ENCODE data around the gene CDH8.
"Not testable (repeated sequence)": the region's sequence is repeated elsewhere in the genome, so short reads cannot be mapped to it uniquely, and the experiment has no call there.

CDH8 gene

DNA sequence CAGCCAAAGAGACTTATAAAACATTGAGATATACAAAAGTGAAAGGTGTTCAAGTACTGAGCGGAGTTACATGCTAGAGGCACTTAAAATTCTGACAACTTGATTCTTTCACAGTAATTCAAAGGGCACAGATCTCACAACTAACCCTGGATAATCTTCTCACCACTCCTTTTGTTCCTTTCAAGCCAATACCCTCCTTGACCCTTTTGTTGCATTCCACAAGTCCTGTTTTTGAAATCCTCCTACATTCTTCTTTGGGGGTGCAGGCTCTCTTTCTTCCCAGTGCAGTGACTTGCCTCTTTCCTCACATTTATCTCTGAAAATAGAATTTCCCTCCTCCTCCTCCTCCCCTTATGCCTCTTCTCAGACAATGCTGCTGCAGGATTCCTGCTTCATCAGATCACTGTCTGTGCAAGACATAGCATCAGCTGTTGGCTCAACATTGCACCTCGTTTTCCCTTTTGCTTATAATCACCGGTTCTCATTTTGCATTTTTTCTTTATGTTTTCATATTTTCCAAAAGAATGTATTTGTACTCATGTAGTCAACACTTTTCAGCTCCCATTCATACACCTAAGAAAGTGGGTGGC lies 199.3 kb downstream of the CDH8 start:
- DNase-seq: no peak

DNA sequence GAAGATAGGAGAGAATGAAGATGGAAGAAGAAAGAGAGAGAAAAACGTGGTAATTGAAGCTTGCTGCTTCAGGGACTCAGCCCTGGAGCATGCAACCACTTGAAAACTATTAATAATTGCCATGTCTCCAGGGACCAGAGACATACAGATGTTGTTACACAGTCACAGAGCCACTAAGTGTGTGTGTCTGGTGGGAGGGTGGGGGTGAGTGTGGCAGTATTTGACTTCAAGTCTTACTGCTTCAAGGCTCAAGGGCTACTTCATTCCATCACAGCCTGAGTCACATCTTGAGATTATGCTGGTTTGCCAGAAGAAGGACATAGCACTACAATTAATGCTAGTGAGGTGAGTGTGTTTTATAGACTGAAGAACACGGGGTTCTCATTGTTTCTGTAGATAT lies 202.2 kb downstream of the CDH8 start:
- no peak for DNase-seq

DNA sequence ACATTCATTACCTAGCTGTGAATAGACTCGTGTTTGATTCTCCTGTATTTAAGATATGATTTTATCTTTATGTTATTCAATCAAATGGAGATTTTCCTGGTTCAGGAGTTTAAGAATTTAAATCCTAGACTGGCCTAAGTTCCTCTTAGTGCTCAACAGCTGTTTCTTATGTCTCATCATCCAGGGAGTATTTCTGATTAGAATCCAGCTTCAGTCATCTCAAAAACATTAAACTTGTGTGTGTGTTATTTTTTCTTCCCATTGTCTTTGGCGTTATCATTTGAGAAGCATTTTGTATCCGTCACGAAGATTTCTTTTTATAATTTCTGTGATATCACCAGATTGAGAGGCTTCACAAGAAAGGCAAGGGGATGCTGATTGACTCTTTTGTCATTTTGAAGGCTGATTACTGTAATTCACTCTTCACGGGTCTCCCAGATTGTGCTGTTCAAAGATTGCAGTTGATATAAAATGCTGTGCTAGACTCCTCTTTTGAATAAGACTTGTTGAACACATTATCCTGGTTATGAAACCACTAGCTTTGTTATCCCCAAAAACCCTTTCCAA lies 204.8 kb downstream of the CDH8 start:
- no peak for DNase-seq

DNA sequence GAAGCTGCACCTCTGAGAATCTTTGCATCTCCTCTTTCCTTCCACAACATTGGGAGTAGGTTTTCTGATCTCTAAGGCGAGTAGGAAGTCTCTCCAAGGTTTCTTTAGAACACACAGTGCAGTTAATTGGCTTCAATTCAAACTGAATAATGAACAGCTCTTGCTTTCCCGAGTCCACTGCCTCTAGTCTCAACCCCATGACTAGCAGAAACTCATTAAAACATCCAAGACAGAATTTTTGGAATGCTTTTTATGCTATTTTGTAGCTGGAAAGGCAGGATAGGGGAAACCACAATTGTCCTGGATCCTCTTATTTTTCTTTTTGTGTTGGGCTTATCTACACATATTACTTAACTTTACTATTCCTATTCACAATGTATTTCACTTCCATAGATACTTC lies 206.6 kb downstream of the CDH8 start:
- DNase-seq: no peak

DNA sequence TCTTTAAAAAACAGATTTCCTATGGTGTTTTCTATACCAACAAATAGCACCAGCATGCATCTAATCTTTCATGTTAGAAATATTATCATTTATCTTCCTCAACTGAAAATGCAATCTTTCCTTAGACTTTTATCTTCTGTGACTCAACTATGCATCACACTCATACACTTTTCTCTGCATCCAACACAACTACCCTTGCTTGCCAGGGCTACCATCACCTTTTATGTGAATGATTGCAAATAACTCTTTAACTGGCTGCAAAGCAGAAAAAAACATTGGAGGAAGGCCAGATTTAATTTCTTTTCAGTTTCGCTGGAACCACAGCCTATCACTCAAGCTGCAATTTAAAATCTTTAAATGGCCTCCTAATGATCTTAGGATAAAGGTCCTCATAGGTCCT lies 212.9 kb downstream of the CDH8 start:
- DNase-seq: no peak

DNA sequence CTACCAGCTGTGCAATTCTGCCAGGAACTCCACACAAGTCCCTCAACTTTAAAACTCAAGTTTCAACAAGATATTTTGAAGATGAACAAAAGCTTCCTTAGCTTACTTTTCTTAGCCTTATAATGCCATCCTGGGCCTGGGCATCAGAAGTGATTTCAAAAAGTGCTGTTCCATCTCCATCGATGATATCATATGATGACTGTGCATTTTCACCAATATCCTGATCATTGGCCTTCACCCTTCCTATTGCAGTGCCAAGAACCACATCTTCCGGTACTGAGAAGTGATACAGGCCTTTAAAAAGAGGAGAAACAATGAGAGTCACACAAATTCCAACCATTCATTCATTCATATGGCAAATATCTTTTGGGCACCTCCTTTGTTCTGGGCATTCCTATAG lies 215.4 kb downstream of the CDH8 start:
- no peak for DNase-seq

DNA sequence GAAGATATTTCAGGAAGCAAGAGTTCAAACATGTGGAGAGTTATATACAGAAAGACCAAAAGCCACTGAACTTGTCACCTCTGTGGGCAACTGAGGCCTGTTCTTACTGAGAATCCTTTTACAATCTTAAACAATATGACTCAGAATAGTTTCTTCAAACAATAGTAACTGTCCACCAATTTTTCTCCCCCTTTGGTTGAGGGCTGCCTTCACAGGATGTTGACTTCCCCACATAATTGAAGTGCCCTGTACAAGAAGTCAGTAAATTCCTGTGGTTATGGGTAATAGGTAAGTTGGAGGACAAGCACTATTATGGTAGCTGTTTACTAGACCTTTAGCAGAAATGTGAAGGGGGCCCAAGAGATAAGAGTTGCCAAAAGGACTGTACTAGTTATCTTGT lies 215.8 kb downstream of the CDH8 start:
- no peak for DNase-seq

DNA sequence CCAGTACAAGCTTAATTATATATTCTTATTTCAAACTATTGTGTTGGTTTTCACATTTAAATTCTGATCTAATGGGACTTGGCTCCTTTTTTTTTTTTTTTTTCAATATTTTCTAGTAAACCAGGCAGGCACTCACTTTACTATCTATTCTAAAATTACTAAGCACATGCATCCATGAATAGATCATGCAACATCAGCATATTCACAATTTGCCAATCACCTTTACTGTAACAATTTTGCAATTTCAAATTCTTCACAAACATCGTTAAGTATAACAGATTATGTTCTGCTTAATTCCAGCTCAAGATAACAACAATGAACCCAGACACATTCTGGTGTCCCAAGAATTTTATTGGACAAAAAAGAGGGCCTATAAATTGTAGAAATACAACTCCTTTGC lies 217.4 kb downstream of the CDH8 start:
- no peak for DNase-seq

DNA sequence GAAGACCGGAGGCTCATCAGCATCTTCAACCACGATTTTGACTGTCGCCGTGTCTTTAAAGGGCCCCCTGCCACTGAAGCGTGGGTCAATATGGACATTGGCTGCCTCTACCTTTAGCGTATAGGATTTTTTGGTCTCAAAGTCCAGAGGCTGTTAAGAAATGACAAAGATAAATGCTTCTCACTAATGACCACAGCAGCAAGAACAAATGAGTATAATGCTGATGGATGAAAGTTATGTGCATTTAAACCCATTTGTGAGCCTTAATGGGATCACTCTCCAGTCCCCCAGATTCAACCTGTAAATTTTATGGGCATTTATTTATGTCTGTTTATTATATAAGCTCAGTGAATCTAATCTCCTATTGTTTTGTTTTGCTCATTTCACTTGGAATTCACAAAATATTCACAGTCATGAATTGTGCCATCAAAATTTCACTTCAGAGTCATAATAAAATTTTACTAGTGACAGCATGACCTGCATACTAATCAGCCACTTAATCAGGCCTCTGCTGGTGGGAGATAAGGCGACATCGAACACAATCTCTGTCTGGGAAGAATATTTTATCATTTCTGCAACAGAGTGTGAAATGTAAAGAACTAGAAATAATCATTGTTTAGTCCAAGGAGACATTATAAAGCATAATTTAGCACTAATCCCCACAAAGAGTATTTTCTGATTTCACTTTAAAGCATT lies 218.5 kb downstream of the CDH8 start:
- DNase-seq: no peak

DNA sequence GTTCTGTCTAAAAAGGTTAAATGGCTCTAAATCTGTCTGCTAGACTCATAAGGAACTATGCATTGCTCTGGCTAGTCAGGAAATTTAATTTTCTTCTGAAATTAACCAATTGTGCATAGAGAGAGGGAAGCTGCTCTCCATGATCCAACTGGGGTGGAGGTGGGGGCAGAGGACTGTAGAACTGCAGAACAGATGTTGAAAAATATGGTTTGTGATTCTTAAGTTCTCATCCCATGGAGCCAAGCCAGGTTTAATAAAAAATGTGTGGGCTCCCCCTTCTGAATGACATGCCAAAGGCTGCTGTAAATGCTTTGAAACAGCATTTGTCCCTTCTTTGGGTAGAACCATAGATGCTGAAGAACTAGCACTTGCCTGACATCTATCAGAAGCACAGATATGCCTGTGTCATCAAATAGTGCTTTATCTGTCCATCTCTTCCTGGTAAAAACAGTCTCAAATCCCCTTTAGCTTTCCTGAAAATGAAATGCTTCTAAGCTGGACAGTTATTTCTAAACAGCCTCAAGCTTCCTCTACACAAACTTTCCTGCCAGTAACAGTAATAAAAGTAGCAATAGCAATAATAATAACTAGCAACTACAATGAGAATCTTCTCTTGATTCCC lies 221.4 kb downstream of the CDH8 start:
- DNase-seq: no peak

DNA sequence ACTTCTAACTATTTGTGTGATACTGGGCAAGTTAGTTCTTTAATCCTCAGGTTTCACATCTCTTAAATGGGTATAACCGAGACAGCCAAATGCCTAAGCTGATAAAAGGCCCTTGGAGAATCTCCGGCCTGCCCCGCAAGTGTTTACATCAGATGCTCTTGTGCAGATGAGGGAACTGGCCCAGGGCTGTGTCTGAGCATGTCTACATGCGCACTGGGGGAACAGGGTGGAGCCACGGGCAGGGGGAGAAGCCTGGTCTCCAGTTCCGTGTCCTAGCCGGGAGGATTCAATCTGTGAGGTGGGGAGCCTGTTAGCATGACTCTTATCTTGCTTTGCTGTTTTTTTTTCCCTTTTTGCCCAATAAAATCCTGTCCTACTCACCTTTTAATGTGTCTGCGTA lies 222.9 kb downstream of the CDH8 start:
- DNase-seq: no peak

DNA sequence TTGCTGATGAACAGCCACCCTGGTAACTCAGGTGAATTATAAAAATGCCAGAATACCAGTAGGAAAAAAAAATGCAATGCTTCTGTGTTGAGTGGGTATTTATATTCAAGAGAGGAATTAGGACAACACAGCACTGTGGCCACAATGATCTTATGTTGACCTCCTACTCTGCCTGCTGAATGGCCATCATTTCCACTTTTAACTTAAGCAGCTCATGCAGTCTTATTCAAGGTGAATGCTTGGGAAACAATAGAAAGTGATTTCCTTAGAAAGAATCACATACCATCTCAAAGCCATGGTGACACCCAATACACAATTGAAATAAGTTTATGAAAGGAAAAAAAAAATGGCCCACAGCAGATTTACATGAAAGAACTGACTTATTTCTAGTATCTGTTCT lies 224.0 kb downstream of the CDH8 start:
- DNase-seq: no peak

DNA sequence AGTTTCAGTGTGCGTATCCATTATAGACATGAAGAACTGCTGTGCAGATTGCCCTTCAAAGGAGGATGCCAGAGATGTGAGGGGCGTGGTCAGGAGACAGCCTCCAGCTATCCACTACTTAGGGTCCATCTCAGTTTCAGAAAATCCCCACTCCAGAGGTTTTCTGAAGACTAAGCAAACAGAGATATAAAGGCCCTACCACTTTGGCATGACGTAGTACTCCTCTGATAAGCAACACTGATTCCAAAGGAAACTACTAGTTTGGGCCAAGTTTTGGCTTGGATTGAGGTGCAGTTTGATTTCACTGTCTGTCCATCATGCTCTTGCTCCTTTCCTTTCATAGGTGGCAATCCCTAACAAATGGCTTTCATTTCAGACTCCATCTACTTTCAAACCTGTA lies 228.7 kb downstream of the CDH8 start:
- DNase-seq: no peak

DNA sequence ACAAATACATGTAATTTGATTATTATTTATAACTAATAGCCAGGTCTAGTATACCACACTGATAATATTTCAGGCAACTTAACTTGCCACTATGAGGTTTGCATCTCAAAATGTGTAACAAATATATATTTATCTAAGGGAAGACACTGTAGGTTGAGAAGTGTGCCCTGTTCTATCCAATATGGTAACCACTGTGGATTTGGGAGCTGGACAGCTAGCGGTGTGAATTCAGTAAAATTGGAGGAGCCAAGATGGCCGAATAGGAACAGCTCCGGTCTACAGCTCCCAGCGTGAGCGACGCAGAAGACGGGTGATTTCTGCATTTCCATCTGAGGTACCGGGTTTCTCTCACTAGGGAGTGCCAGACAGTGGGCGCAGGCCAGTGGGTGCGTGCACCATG lies 235.0 kb downstream of the CDH8 start:
- DNase-seq: not testable (repeated sequence)

DNA sequence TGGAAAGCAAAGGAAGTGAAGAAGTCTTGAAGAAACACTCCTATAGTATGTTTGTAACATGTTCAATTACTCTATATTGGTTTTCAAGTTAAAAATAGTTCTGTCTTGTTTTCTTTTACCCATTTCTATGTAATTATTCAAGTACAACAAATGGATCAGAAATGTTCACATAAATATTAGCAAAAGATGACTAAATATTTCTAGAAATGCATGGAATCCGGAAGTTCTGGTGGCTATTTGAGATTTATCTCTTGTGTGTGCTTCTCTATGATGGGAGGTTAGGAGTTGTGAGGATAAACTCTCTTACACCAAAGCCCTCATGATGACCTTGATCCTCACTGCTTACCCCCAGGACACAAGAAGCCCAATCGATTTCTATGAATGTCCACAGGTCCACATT lies 237.5 kb downstream of the CDH8 start:
- no peak for DNase-seq

DNA sequence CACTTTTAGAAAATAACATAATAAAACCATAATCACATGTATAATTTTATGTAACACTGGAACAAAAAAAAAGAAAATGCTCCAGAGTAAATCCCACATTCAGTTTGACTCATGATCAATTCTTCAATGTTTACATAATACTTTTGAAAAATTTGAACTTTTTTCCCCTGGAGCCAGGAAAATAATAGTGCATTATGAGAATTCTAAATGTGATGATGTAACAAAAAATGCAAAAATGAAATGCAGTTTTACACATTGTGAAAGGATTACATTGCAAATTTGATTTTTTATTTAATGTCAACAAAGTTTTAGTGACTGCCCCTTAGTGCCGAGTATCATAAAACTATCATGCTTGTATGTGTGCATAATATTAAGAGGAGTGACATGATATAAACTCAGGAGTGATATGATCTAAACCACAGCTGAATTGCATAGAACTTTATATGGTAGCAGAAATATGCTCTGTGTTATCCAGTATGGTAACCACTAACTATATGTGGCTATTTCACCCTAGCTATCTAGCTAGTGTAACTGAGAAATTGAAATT lies 238.2 kb downstream of the CDH8 start:
- no peak for DNase-seq

DNA sequence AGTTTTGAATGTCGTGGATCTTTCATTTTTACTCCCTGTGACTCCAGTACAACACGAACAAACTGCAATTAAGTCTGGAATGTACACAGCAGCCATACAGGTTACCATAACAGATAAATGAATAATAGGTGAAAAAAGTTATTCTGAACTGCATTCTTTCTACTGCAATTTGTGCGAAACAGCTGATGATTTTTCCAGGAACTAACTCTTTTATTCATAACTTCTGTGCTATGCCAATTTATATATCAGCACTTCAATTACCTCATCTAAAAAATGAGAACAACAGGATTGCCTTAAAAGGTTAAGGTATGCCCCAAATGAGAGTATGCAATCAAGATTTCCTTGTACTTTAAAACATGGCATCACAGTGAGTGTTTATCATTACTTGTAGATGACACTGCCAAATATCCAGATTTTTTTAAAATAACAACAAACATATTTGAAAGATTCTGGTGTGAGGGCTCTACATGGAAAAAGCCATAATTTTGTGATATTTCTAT lies 238.9 kb downstream of the CDH8 start:
- DNase-seq: no peak

DNA sequence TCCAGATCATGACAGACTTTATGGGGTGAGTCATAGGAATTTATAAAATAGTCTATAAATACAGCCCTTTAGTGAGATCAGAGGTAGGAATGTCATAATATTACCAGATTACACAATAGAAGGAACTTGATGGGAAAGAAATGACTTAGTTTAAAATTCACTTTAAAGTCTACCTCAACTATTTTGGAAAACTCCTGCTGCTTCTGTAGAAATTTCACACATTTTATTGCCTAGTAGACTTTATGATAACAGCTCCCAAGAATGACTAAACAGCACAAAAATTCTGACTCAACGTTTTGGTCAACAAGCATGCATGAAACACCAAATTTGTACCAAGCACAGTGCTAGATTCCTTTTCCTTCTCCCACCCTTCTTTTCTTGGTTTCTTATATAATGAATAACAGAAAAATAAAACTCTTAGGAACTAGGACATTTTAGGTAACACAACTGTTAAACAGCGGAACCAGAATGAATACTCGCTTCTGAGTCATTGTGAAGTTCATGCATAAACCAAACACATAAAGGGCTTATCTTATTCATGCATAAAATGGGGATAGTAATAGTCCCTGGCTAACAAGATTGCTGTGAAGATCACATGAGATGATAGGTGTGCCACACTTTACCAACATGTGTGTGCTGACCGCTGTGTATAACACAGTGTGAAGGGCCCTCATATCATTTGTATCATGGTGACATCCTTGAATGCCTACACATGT lies 243.9 kb downstream of the CDH8 start:
- no peak for DNase-seq

DNA sequence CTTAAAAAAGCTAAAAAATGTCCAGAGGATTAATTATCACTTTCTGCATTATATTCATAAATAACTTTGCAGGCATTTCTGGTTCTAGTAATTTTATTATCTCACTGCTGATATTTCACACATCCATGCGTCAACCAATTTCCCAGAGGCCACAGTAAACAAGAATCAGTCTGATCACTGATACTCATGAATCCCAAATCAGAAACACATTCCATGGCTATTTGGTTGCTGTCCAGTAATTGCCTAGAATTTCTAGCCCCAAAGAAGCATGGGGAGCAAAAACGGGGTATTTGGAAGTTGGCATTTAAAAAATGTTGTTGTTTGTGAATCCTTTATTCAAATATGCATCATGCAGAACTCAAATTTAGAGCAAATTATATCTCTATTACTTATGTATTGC lies 244.8 kb downstream of the CDH8 start:
- no peak for DNase-seq

DNA sequence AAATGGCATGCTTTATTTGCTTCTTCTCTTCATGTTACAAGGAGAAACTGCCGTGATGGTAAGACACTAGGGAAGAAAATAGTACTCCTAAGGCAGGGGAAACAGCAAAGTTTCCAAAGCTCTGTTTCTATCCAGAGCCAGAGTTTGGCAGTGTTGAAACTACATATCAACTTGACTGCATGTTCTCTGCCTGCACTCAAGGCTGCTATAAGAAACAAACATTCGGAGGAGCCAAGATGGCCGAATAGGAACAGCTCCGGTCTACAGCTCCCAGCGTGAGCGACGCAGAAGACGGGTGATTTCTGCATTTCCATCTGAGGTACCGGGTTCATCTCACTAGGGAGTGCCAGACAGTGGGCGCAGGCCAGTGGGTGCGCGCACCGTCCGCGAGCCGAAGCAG lies 254.4 kb downstream of the CDH8 start:
- not testable (repeated sequence) for DNase-seq

DNA sequence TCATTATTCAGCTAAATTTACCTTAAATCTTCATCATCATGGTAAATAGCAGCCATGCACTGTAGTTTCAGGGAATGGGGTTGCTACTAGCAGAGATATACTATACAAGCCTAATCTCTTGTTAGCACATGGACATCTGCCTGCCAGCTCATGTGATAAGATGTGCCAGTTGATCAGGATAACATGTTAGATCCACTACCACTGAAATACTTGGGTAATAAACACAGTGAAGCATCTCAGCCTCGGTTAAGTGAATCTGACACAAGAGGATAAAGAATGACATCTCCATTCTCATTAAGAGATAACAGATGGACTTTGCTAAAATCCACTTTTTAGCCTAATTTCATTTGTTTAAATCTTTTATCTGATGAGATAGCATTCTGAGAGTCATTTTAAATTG lies 256.1 kb downstream of the CDH8 start:
- DNase-seq: no peak

DNA sequence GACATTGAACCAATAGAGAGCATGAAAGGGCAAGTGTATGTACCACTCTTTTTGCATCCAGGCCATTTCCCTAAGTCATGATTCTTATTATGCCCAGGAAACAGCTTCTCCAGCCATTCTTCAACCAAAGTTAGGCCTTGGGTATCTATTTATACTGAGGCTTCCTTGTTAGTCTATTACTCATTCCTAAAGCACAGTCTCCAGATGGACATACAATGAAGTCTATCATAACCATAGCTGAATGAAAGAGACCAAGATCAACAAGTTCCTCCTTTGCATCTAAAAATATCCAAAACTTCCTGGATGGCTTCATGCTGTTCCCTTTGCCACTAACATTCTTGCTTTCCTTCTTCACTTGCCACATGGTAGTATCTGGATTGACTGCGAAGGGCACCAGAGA lies 265.9 kb downstream of the CDH8 start:
- DNase-seq: no peak

DNA sequence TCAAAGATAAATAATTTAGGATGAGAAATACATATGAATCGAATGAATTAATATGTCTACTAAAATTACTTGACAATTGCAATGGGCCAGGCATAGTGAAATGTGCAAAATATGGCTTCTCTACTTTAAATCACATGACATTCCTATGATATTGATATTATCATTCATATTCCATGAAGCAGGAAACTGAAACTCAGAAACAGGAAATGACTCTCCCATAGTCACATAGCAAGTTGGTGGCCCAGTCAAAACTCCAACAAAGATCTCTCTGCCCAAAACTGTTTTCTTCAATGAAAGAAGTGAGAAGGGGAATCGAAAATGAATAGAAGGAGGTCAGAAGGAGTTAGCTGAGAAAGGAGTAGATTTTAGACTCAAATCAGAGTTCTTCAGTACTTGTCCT lies 272.2 kb downstream of the CDH8 start:
- no peak for DNase-seq

All from NCI-H187 (cell line).